HG03439 (cell line): ENCODE results near the gene NDUFS4.
"Not testable (repeated sequence)": the region's sequence is repeated elsewhere in the genome, so short reads cannot be mapped to it uniquely, and the experiment has no call there.

Experiments
- ATAC-seq: cut with Tn5 transposase; IDR thresholded peaks from one replicate; pipeline ENCODE4 v1.9.1; 2021; ENCODE audit warnings: mild to moderate bottlenecking, moderate library complexity; ENCODE audit not compliant: unreplicated experiment

Gene NDUFS4

DNA sequence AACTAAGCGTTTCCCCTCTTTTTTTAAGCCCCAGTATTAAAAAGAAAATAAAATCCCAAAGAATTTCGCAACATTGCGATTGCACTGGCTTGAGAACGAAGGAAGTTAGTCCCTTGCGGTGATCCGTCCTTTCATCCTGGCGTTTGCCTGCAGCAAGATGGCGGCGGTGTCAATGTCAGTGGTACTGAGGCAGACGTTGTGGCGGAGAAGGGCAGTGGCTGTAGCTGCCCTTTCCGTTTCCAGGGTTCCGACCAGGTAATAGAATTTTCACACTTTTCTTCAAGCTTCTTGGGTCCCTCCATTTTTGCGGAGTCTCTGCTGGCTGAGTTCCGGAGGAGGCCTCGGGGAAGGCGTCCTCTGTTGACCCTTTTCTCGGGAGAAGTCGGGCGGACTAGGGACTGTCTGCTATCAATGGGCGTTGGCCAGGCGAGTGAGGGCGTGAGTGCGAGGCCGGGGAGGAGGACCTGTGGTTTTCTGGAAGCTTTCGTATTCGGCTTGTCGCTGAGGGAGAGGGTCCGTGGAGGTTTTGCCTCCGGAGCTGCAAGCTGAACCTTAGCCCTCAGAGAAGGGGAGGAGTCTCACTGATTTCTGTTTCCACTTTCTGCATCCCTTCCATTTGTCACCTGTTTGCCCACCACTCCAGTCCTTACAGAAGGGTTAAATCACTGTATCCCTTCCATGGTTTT, at the start of gene NDUFS4:
Gene NDUFS4, plus strand, starts transcription at position 134 of the 686 bp plus-strand sequence. Its CDS starts 24 bp downstream, at position 158.
- peak; percentile 98 for ATAC-seq

- no peak for ATAC-seq
These were observed 47.9 kb upstream of the NDUFS4 start for GRCh38 chr5:53512539-53512938.

DNA sequence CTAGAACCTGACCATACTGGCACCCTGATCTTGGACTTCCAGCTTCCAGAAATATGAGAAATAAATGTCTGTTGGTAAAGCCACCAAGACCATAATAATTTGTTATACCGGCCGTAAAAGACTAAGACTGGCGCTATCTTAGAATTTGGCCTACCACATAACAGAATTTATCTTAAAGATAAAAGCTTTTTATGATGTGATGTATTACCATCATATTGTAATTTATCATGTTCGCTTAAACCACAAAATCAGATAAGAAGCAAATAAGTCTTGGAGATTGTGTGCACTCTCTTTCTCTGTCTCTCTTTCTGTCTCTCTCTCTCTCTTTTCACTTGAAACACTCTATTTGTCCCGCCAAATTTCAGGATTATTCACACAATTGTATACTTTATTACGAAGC, 44.5 kb upstream of the NDUFS4 start:
- ATAC-seq = no peak

- no peak for ATAC-seq
These were observed 39.6 kb upstream of the NDUFS4 start for GRCh38 chr5:53520813-53521212.

DNA sequence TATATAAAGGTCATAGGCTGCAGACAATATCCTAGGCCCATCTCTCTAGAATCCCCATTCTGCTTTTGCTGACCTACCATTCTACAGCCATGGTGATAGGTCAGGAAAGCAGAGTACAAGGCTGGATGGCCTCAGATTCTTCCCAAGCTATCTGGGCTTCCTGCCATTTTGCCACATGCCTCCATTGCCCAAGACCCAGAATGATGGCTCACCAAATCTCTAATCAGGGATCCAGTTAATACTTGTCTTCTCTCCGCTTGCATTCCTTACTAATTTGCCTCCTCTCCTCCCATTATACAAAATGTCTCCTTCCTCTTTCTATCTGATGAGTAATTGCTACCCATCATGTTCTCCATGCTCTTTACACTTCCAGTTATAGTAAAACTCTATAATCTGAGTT, 22.7 kb upstream of the NDUFS4 start:
- no peak for ATAC-seq

DNA sequence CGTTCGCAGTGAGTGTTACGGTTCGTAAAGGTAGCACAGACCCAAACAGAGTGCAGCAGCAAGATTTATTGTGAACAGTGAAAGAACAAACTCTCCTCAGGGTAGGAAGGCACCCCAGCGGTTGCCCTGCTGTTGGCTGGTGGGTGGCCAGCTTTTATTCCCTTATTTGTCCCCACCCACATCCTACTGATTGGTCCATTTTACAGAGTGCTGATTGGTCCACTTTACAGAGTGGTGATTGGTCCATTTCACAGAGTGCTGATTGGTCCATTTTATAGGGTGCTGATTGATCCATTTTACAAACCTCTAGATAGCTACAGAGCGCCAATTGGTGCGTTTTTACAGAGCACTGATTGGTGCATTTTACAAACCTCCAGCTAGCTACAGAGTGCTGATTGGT, 19.7 kb upstream of the NDUFS4 start:
- not testable (repeated sequence) for ATAC-seq

- ATAC-seq = no peak
These were observed 18.6 kb upstream of the NDUFS4 start for GRCh38 chr5:53541859-53542258.

DNA sequence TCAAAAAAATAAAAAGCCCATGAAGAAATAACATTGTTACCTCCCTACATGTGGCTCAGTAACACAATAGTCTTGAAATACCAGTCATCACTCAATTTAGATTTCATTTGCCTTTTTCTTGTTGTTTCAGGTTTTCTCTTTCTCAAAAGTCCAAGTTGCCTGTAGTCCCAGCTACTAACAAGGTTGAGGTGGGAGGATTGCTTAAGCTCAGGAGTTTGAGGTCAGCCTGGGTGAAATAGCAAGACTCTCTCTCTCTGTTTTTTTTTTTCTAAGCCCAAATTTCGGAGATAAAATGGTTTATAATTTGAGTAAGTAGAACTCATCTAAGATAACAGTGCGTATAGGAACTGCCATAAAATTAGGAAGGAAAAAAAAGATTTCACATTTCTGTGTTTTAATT, 17.5 kb upstream of the NDUFS4 start:
- no peak for ATAC-seq

GRCh38 chr5:53543401-53543800, 17.0 kb upstream of the NDUFS4 start:
- no peak for ATAC-seq

GRCh38 chr5:53545744-53546143, 14.7 kb upstream of the NDUFS4 start:
- ATAC-seq = no peak

DNA sequence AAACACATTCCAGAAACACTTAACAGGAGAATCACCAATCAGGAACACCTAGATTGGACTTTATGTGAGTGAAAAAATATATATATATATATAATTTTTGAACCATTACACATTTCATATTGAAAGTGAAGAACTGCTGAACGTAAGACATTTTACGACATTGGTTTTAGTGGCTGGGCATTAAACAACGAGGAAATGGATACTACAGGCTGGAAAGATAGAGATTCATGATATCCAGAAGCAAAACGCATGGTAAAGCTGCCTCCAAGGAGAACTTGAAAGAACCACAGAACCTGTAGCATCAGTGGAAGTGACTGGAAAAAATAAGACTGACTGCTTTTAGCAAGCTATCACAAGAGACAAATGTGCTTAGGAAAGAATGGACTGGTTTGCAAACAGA, 13.2 kb upstream of the NDUFS4 start:
- ATAC-seq = no peak

DNA sequence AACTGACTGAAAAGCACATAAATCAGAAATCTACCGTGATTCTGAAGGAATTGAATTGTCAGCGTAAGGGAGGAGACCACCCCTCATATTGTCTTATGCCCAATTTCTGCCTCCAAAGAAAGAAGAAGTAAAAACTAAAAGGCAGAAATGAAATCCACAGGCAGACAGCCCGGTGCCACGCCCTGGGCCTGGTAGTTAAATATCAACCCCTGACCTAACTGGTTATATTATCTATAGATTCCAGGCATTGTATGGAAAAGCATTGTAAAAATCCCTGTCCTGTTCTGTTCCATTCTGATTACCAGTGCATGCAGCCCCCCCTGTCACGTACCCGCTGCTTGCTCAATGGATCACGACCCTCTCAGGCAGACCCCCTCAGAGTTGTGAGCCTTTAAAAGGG, 11.9 kb upstream of the NDUFS4 start:
- not testable (repeated sequence) for ATAC-seq

- ATAC-seq = no peak
These were observed 10.6 kb upstream of the NDUFS4 start for GRCh38 chr5:53549792-53550191.

DNA sequence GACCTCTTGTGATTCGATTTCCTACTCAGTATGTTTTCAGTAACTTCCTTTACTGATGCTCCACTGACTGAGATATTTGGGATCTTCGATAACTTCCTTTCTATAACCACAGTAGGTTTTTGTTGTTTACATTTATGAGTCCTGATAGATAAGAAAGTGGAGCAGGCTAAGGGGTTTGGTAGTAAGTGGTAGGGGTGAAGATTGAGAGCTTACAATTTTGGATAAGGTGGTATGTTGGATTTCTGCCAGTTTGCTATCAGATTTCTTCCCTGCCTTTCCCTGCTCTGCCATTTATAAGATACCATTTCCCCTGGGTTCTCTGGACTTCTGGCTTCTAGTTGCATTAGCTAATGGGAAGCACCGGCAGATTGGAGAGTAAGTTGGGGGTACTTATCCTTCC, 7.9 kb upstream of the NDUFS4 start:
- no peak for ATAC-seq

DNA sequence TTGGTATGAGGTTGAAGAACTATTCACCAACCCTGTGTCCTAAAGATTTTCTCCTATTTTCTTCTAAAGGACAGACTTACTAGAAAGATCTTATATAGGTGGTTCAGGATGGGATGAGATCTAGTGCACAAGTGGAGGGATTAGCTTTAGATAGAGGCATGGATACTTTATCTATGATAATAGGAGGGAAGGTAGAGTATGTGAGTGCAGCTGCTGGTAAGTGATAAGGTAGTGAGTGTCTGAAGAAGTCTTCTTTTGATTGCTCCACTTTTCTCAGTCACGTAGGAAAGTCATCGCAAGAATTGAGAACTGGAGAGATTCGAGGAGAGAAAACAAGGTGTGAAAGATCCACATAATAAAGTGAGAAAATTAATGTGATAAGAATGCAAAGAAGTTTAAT, 6.0 kb upstream of the NDUFS4 start:
- no peak for ATAC-seq

DNA sequence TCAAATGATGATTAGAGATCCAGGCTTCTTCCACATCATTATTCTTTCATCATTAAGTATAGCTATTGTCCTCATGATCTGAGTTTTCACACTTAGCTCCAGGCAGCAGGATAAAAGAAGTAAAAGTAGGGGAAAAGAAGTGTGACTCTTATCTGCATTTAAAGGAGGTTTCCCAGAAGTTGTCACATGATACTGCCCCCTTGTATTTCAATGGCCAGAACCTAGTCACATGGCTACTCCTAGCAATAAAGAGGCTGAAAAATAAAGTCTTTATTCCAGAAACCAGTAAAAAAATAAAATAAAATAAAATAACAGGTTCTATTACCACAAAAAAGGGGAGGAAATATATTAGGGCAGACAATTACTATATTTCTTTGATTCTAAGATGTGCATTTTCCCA, 5.3 kb upstream of the NDUFS4 start:
- no peak for ATAC-seq

- no peak for ATAC-seq
These were observed 4.4 kb upstream of the NDUFS4 start for GRCh38 chr5:53556001-53556400.

DNA sequence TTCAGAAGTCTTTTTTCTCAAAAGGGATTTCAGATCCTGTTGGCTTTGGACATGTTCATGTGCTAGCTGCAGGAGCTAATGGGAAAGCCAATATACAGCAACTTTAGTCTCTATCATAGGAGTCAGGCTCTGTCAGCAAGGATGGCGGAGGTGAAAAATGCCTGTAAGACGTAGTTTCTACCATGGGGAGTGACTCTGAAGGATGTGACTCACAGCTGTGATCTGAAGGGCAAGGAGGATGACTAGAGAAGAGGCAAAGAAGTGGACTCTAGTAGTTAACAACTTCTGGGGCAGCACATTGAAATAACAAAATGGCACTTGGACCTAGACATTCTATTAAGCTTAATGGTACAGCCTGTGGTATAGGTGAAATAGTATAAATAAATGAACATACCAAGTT, 3.1 kb upstream of the NDUFS4 start:
- ATAC-seq = no peak

- ATAC-seq = no peak
These were observed 1.5 kb upstream of the NDUFS4 start for GRCh38 chr5:53558966-53559365.

GRCh38 chr5:53560028-53560427, 411 bp upstream of the NDUFS4 start:
- ATAC-seq = peak; percentile 12

GRCh38 chr5:53568401-53568800, 8.0 kb downstream of the NDUFS4 start:
- ATAC-seq = no peak

DNA sequence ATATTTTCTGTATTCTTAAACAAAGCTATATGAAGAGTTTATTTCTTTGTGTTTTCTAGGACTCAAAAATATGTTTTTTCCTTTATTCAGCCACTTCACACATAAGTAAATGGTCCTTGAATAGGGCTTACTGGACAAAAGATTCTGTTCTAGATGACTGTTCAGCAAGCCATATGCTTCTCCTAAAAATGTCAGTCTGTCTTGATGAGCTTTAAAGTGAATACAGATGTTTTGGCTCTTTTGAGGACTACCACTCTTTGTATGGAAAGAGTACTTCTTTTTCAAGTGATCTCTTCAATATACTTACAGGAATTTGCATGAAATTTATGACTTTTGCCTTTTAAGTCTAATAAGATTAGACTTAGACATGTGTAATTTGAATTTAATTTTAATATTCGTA, 8.4 kb downstream of the NDUFS4 start:
- no peak for ATAC-seq

GRCh38 chr5:53569453-53569852, 9.0 kb downstream of the NDUFS4 start:
- no peak for ATAC-seq
